HG02981 (cell line): Measurements from ENCODE around the gene SOST.

ENCODE experiments used
- ATAC-seq: cut with Tn5 transposase; IDR thresholded peaks from one replicate; pipeline ENCODE4 v1.9.1; 2021; ENCODE audit warnings: mild to moderate bottlenecking, moderate library complexity; ENCODE audit not compliant: unreplicated experiment

SOST gene

GRCh38 chr17:43745541-43745940 is 13.1 kb downstream of the SOST start:
- no peak for ATAC-seq

- no peak for ATAC-seq
These were observed 17.0 kb downstream of the SOST start for GRCh38 chr17:43741636-43742035.

- ATAC-seq: no peak
These were observed 18.1 kb downstream of the SOST start for GRCh38 chr17:43740541-43740940.

- no peak for ATAC-seq
These were observed 20.9 kb downstream of the SOST start for GRCh38 chr17:43737722-43738121.

- ATAC-seq: no peak
These were observed 22.2 kb downstream of the SOST start for GRCh38 chr17:43736389-43736788.

GRCh38 chr17:43734376-43734775 is 24.2 kb downstream of the SOST start:
- ATAC-seq: no peak

- ATAC-seq: no peak
These were observed 24.6 kb downstream of the SOST start for GRCh38 chr17:43733956-43734355.

- no peak for ATAC-seq
These were observed 25.6 kb downstream of the SOST start for GRCh38 chr17:43732958-43733357.

- no peak for ATAC-seq
These were observed 30.5 kb downstream of the SOST start for GRCh38 chr17:43728081-43728480.

- no peak for ATAC-seq
These were observed 34.8 kb downstream of the SOST start for GRCh38 chr17:43723697-43724359.

- no peak for ATAC-seq
These were observed 35.5 kb downstream of the SOST start for GRCh38 chr17:43722870-43723665.

GRCh38 chr17:43722269-43722619 is 36.3 kb downstream of the SOST start:
- no peak for ATAC-seq

GRCh38 chr17:43721537-43722268 is 36.9 kb downstream of the SOST start:
- ATAC-seq: no peak

GRCh38 chr17:43720311-43721060 is 38.1 kb downstream of the SOST start:
- no peak for ATAC-seq

- ATAC-seq: no peak
These were observed 39.0 kb downstream of the SOST start for GRCh38 chr17:43719578-43719977.

GRCh38 chr17:43718544-43718943 is 40.0 kb downstream of the SOST start:
- no peak for ATAC-seq

- ATAC-seq: no peak
These were observed 40.7 kb downstream of the SOST start for GRCh38 chr17:43717913-43718312.

- ATAC-seq: no peak
These were observed 44.0 kb downstream of the SOST start for GRCh38 chr17:43714465-43715149.

- no peak for ATAC-seq
These were observed 45.0 kb downstream of the SOST start for GRCh38 chr17:43713494-43714162.

- no peak for ATAC-seq
These were observed 46.2 kb downstream of the SOST start for GRCh38 chr17:43712397-43712796.
